SU-DHL-6 (cell line): ENCODE data around the gene OR2AJ1.

Experiments
- EZH2phosphoT487 ChIP-seq: fragments of 200-600 bp; sonication (generic), shearing (Covaris generic); conservative IDR thresholded peaks from 2 replicates; pipeline ENCODE4 v1.6.1; 2018; ENCODE audit warnings: mild to moderate bottlenecking, antibody characterized with exemption, low read length, moderate library complexity, mixed read lengths
- TF ChIP-seq, protein P1 (sequence below): fragments of 200-600 bp; sonication (generic); IDR thresholded peaks from one replicate; pipeline ENCODE4 v1.5.1; 2017; ENCODE audit warnings: antibody characterized with exemption, mild to moderate bottlenecking, low read length, moderate library complexity; ENCODE audit not compliant: insufficient read depth, poor library complexity, severe bottlenecking

DNA sequence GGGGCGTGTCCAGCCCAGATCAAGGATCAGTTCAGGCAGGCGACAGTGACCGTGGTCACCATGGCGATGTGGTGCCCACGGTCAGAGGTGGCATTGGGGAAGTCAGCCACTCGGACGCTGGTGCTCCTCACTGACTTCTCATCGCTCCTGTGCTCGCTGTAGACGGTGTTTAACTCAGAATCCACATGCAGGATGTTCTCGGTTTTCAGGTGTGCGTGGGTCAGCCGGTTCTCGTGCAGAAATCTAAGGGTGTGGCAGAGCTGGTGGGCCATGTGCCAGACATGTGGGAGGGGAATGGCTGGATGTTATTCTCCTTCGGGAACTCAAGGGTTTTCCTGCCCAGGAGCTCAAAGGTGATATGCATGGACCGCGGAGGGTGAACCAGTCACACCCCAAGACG lies 11.7 kb downstream of the OR2AJ1 start:
- TF ChIP-seq, protein P1, sequence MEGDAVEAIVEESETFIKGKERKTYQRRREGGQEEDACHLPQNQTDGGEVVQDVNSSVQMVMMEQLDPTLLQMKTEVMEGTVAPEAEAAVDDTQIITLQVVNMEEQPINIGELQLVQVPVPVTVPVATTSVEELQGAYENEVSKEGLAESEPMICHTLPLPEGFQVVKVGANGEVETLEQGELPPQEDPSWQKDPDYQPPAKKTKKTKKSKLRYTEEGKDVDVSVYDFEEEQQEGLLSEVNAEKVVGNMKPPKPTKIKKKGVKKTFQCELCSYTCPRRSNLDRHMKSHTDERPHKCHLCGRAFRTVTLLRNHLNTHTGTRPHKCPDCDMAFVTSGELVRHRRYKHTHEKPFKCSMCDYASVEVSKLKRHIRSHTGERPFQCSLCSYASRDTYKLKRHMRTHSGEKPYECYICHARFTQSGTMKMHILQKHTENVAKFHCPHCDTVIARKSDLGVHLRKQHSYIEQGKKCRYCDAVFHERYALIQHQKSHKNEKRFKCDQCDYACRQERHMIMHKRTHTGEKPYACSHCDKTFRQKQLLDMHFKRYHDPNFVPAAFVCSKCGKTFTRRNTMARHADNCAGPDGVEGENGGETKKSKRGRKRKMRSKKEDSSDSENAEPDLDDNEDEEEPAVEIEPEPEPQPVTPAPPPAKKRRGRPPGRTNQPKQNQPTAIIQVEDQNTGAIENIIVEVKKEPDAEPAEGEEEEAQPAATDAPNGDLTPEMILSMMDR: no peak
- TF ChIP-seq EZH2phosphoT487: no peak
